Breast epithelium (tissue), 3 donors: ENCODE results near the gene IL13.

Source experiments
- POLR2AphosphoS5 ChIP-seq, 3 donors: sonication (generic); formaldehyde crosslinking; IDR thresholded peaks; one replicate each; pipeline ENCODE4 v1.6.1; 2017; ENCODE audit warnings: antibody characterized with exemption in 3 of 3
- TF ChIP-seq, protein P1 (sequence below), 3 donors: fragments of 450-650 bp; IDR thresholded peaks; one replicate each; pipeline ENCODE4 v1.5.1; 2016 to 2017; ENCODE audit warnings: antibody characterized with exemption in 3 of 3, mild to moderate bottlenecking in 3 of 3, moderate library complexity in 3 of 3

GRCh38 chr5:132657676-132658380, at the start of gene IL13:
- TF ChIP-seq POLR2AphosphoS5 (IDR thresholded peaks at IDR 0.05), result no peak
- TF ChIP-seq, protein P1, sequence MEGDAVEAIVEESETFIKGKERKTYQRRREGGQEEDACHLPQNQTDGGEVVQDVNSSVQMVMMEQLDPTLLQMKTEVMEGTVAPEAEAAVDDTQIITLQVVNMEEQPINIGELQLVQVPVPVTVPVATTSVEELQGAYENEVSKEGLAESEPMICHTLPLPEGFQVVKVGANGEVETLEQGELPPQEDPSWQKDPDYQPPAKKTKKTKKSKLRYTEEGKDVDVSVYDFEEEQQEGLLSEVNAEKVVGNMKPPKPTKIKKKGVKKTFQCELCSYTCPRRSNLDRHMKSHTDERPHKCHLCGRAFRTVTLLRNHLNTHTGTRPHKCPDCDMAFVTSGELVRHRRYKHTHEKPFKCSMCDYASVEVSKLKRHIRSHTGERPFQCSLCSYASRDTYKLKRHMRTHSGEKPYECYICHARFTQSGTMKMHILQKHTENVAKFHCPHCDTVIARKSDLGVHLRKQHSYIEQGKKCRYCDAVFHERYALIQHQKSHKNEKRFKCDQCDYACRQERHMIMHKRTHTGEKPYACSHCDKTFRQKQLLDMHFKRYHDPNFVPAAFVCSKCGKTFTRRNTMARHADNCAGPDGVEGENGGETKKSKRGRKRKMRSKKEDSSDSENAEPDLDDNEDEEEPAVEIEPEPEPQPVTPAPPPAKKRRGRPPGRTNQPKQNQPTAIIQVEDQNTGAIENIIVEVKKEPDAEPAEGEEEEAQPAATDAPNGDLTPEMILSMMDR (IDR thresholded peaks at IDR 0.05), result no peak
